A673 (cell line): ENCODE data around the gene KIAA0586. TPM values are rescaled to one million over a fixed set of nuclear protein-coding genes. Genes with fewer than 3 reads are reported as not detected.

ENCODE experiments used
- BruUV-seq: library from RNA; stranded (reverse); fragments of 400-500 nt; replicated peaks from 2 replicates; lab custom pipeline; 2021; lab: Mats Ljungman, UMichigan
- CTCF ChIA-PET: fragments of 300-600 bp; sonication (Branson Sonifier 250); formaldehyde crosslinking; loops from one replicate; lab custom pipeline; 2022; ENCODE audit warnings: antibody characterized with exemption; lab: Charles Lee
- POLR2A ChIA-PET: fragments of 300-600 bp; sonication (Branson Sonifier 250); formaldehyde crosslinking; loops from one replicate; lab custom pipeline; 2022; ENCODE audit warnings: antibody characterized with exemption; ENCODE audit not compliant: low non-redundant PET; lab: Charles Lee
- DNase-seq: peaks from one replicate; pipeline ENCODE4 v3.0.0-alpha.2; 2015; ENCODE audit warnings: low spot score
- H3K27ac ChIP-seq: fragments of 200-600 bp; sonication (generic); 2 replicates; pipeline ENCODE4 v1.5.1; 2016; ENCODE audit warnings: mixed run types, low read depth, mild to moderate bottlenecking, mixed read lengths, antibody characterized with exemption, low read length; ENCODE audit not compliant: poor library complexity, severe bottlenecking
- H3K27me3 ChIP-seq: fragments of 200-600 bp; sonication (generic); replicated peaks from 2 replicates; pipeline ENCODE4 v1.6.1; 2017; ENCODE audit warnings: mixed run types, low read depth, mild to moderate bottlenecking, mixed read lengths, antibody characterized with exemption, low read length; ENCODE audit not compliant: insufficient read depth, poor library complexity
- H3K36me3 ChIP-seq: fragments of 200-600 bp; sonication (generic); 2 replicates; pipeline ENCODE4 v1.6.1; 2016; ENCODE audit warnings: mixed run types, mild to moderate bottlenecking, mixed read lengths, antibody characterized with exemption, low read length; ENCODE audit not compliant: insufficient read depth, poor library complexity, severe bottlenecking
- H3K4me1 ChIP-seq: fragments of 200-600 bp; sonication (generic); 2 replicates; pipeline ENCODE4 v1.6.1; 2017; ENCODE audit warnings: mixed run types, mild to moderate bottlenecking, mixed read lengths, antibody characterized with exemption, low read length; ENCODE audit not compliant: insufficient read depth, poor library complexity, severe bottlenecking
- H3K4me3 ChIP-seq: fragments of 200-600 bp; sonication (generic); 2 replicates; pipeline ENCODE4 v1.5.1; 2016; ENCODE audit warnings: low read depth, mixed run types, mild to moderate bottlenecking, mixed read lengths, low read length; ENCODE audit not compliant: poor library complexity, severe bottlenecking
- H3K9me3 ChIP-seq: fragments of 200-600 bp; sonication (generic); 2 replicates; pipeline ENCODE4 v1.6.1; 2016; ENCODE audit warnings: mixed run types, low read depth, mild to moderate bottlenecking, mixed read lengths, antibody characterized with exemption, low read length; ENCODE audit not compliant: poor library complexity, severe bottlenecking
- CTCF ChIP-seq: fragments of 300-800, 200-600 bp; sonication (generic); conservative IDR thresholded peaks from 2 replicates; pipeline ENCODE4 v1.5.1; 2017; ENCODE audit warnings: low read depth, mild to moderate bottlenecking, antibody characterized with exemption, low read length, moderate library complexity, mixed read lengths
- EZH2 ChIP-seq: fragments of 200-600 bp; sonication (generic); IDR thresholded peaks from 2 replicates; pipeline ENCODE4 v1.6.1; 2017; ENCODE audit warnings: borderline replicate concordance, low read depth, mild to moderate bottlenecking, mixed read lengths, antibody characterized with exemption, low read length; ENCODE audit not compliant: poor library complexity, severe bottlenecking
- intact Hi-C: fragments of 100-400 bp; cut with micrococcal nuclease; formaldehyde crosslinking; loops from one replicate; pipeline ENCODE4 v1.10.0; 2022; ENCODE audit not compliant: unreplicated experiment
- total RNA-seq: library from RNA; stranded (reverse); gene quantifications from 2 replicates; pipeline ENCODE4 v1.2.3, GENCODE V29; 2021

Gene KIAA0586
- total RNA-seq, 1 experiment from 2014 or later, result 45.3 TPM

GRCh38 chr14:58491593-58491992 lies 64.1 kb downstream of the KIAA0586 start:
- peaks cover 28% of the 10 kb centered on the region for H3K36me3 ChIP-seq
- intact Hi-C loops, result no loop called here
- POLR2A ChIA-PET, result no interaction called here

DNA sequence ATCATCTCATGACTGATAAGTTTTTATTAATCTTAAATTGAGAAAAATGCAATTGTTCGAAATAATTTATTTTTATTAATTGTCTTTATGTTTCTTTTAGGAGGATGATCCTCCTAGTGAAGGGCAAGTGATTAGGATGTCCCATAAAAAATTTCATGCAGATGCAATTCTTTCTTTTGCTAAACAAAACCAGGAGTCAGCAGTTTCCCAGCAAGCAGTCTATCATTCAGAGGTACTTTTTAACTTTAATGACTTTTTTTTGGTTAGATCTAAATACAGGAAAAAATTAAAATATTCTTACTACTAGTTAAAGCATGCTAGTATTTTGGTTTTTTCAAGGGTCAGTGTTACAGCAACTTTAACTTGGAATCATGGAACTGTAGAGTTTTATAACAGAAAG lies 64.5 kb downstream of the KIAA0586 start:
- Histone ChIP-seq H3K4me3 (no peak overlapping the region), H3K9me3 (no peaks in the 10 kb centered on the region), H3K36me3 (peaks cover 23% of the 10 kb centered on the region), H3K27me3 (no peaks in the 10 kb centered on the region), H3K4me1 (no peaks in the 10 kb centered on the region), H3K27ac (no peak overlapping the region)
- no peak for TF ChIP-seq EZH2
- TF ChIP-seq CTCF, result no peak
- intact Hi-C loops, result no loop called here
- no TSS peak for BruUV-seq
- ChIA-PET CTCF (no interaction called here), POLR2A (no interaction called here)
- DNase-seq, result no peak

More at GRCh38 chr14:58491593-58491992, 64.1 kb downstream of the KIAA0586 start:
- no TSS peak for BruUV-seq
- TF ChIP-seq CTCF (no peak), EZH2 (no peak)
- no peaks in the 10 kb centered on the region for H3K9me3 ChIP-seq
- H3K4me1 ChIP-seq, result no peaks in the 10 kb centered on the region
- DNase-seq, result no peak
- CTCF ChIA-PET, result no interaction called here
- no peaks in the 10 kb centered on the region for H3K27me3 ChIP-seq
- no peak overlapping the region for H3K4me3 ChIP-seq
- no peak overlapping the region for H3K27ac ChIP-seq

GRCh38 chr14:58501214-58501816 lies 73.8 kb downstream of the KIAA0586 start:
- Histone ChIP-seq H3K27me3 (no peaks in the 10 kb centered on the region), H3K4me1 (no peaks in the 10 kb centered on the region), H3K36me3 (peaks cover 10% of the 10 kb centered on the region), H3K4me3 (no peak overlapping the region), H3K27ac (no peak overlapping the region), H3K9me3 (no peaks in the 10 kb centered on the region)
- TF ChIP-seq EZH2, result no peak
- TF ChIP-seq CTCF, result peak; percentile 89
- intact Hi-C loops, result loop anchor here (1.0 to 10.0 kb wide), 4 partner anchors 136 to 621 kb away; partner anchors contain the start of gene DACT1
- DNase-seq, result peak; percentile 74
- ChIA-PET POLR2A (interaction anchor here (0.5 to 0.7 kb wide), 3 partner anchors 136 to 331 kb away, joined by 3 to 17 read pairs (median 5); no protein-coding TSS in a partner anchor), CTCF (interaction anchor here (0.6 to 1.6 kb wide), 14 partner anchors 12 to 947 kb away, joined by 3 to 23 read pairs (median 4); partner anchors contain the start of gene DACT1)
- no TSS peak for BruUV-seq
